ENCODE data around the gene IDH3A.

GRCh38 chr15:78205337-78205736, 56.2 kb downstream of the IDH3A start:
- TF ChIP-seq POLR2A (IDR thresholded peaks at IDR 0.05) (no peak), CTCF (IDR thresholded peaks at IDR 0.05) (no peak)
